Duodenal mucosa (tissue), 2 donors: ENCODE data around the gene ERLEC1.
A peak's percentile ranks its signal among the peaks of the same experiment; 100 is the strongest.

Experiments used
- H3K27ac ChIP-seq: one replicate; pipeline ENCODE4 v1.7.0; 2013; ENCODE audit warnings: low read depth, low read length
- H3K27me3 ChIP-seq, 2 donors: one replicate each; pipeline ENCODE4 v1.7.0; 2013; ENCODE audit warnings: low read length in 2 of 2, control low read depth in 1 of 2; ENCODE audit not compliant: insufficient read depth in 2 of 2, control insufficient read depth in 1 of 2
- H3K36me3 ChIP-seq, 2 donors: one replicate each; pipeline ENCODE4 v1.7.0; 2013; ENCODE audit warnings: low read length in 2 of 2, control low read depth in 1 of 2; ENCODE audit not compliant: insufficient read depth in 2 of 2, control insufficient read depth in 1 of 2
- H3K4me1 ChIP-seq, 2 donors: one replicate each; pipeline ENCODE4 v1.7.0; 2013; ENCODE audit warnings: low read length in 2 of 2, control low read depth in 1 of 2; ENCODE audit not compliant: insufficient read depth in 2 of 2, control insufficient read depth in 1 of 2
- H3K4me3 ChIP-seq, 2 donors: one replicate each; pipeline ENCODE4 v1.7.0; 2013; ENCODE audit warnings: low read length in 2 of 2, low read depth in 1 of 2
- H3K9ac ChIP-seq, 2 donors: one replicate each; pipeline ENCODE4 v1.7.0; 2013; ENCODE audit warnings: low read length in 2 of 2, low read depth in 1 of 2
- H3K9me3 ChIP-seq, 2 donors: one replicate each; pipeline ENCODE4 v1.7.0; 2013; ENCODE audit warnings: low read length in 2 of 2, control low read depth in 1 of 2; ENCODE audit not compliant: control insufficient read depth in 1 of 2

The ERLEC1 gene

GRCh38 chr2:53852532-53852931 is 65.7 kb downstream of the ERLEC1 start:
- no peaks in the 10 kb centered on the region for H3K27me3 ChIP-seq
- peaks cover 0 to 5% of the 10 kb centered on the region in 2 donors for H3K4me1 ChIP-seq
- H3K36me3 ChIP-seq, result peaks cover 9 to 12% of the 10 kb centered on the region in 2 donors
- H3K9me3 ChIP-seq, result no peaks in the 10 kb centered on the region
- no peak overlapping the region for H3K27ac ChIP-seq
- H3K4me3 ChIP-seq, result no peak overlapping the region
- H3K9ac ChIP-seq, result no peak overlapping the region

- Histone ChIP-seq H3K9me3 (no peaks in the 10 kb centered on the region), H3K4me1 (no peaks in the 10 kb centered on the region), H3K36me3 (peaks cover 8 to 9% of the 10 kb centered on the region in 2 donors), H3K9ac (no peak overlapping the region), H3K4me3 (no peak overlapping the region), H3K27me3 (no peaks in the 10 kb centered on the region), H3K27ac (no peak overlapping the region)
These were observed 67.8 kb downstream of the ERLEC1 start for GRCh38 chr2:53854678-53855077.

GRCh38 chr2:53856272-53856671 is 69.4 kb downstream of the ERLEC1 start:
- no peak overlapping the region for H3K9ac ChIP-seq
- H3K4me3 ChIP-seq, result no peak overlapping the region
- H3K27me3 ChIP-seq, result no peaks in the 10 kb centered on the region
- H3K9me3 ChIP-seq, result no peaks in the 10 kb centered on the region
- peaks cover 8 to 9% of the 10 kb centered on the region in 2 donors for H3K36me3 ChIP-seq
- no peaks in the 10 kb centered on the region for H3K4me1 ChIP-seq
- H3K27ac ChIP-seq, result no peak overlapping the region

DNA sequence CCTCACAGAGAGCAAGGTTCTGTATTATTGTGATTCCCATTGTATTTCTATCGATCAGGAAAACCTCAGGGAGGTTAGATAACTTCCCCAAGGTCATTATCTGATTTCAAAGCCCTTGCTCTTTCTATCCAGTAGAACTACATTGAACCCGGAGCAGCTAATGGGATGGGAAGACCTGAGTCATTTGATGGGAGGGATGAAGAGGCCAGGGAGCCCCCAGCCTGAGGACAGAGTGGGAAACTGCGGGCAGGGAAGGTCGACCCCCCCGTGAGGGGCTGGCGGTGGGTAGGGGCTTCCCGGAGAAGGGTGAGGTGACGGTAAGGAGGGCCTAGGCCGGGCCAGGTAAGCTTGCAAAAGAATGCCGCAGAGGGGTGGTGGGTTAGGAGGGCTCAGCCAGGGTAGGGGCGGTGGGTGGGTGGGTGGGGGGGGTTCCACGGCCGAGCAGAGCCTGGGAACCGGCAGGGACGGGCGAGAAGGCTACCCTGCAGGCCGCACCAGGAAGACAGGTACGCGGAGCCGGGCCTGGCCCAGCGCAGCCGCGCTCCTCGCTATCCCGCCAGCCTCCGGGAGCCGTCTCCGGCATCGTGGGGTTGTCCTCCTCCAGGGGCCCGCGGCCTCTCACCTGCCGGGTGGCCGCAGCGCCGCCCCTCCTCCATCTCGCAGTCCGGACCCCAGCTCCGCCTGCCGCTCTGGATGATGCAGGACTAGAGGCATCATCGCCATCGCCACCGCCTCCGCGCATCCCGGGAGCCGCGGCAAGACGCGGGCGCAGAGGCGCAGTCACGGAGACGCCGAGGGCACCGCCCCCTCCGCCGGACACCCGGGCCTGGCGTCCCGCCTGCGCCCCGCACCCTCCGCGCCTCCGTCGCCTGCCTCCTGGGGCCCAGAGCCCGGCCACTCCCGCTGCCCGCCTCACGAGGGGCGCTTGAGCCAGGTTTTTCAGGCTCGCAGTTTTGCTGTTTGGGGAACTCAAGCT is 72.7 kb downstream of the ERLEC1 start, which contains the start of gene GPR75:
Gene GPR75, minus strand, starts transcription at position 762 of the 976 bp plus-strand sequence. CDS start 5,211 bp downstream, outside the sequence.
- H3K27me3 ChIP-seq, result no peaks in the 10 kb centered on the region

GRCh38 chr2:53861824-53862223 is 75.0 kb downstream of the ERLEC1 start:
- Histone ChIP-seq H3K9me3 (no peaks in the 10 kb centered on the region), H3K27me3 (no peaks in the 10 kb centered on the region), H3K27ac (no peak overlapping the region), H3K4me3 (no peak overlapping the region), H3K4me1 (no peaks in the 10 kb centered on the region), H3K36me3 (peaks cover 10 to 27% of the 10 kb centered on the region in 2 donors), H3K9ac (no peak overlapping the region)

More for the DNA sequence above, 72.7 kb downstream of the ERLEC1 start, which contains the start of gene GPR75:
- Histone ChIP-seq H3K9me3 (no peaks in the 10 kb centered on the region), H3K4me3 (peak within 1 kb of the TSS; percentile 40 to 51), H3K27ac (no peak within 1 kb of the TSS), H3K9ac (no peak within 1 kb of the TSS), H3K36me3 (peaks cover 5% of the 10 kb centered on the region in 2 donors), H3K4me1 (no peaks in the 10 kb centered on the region)

DNA sequence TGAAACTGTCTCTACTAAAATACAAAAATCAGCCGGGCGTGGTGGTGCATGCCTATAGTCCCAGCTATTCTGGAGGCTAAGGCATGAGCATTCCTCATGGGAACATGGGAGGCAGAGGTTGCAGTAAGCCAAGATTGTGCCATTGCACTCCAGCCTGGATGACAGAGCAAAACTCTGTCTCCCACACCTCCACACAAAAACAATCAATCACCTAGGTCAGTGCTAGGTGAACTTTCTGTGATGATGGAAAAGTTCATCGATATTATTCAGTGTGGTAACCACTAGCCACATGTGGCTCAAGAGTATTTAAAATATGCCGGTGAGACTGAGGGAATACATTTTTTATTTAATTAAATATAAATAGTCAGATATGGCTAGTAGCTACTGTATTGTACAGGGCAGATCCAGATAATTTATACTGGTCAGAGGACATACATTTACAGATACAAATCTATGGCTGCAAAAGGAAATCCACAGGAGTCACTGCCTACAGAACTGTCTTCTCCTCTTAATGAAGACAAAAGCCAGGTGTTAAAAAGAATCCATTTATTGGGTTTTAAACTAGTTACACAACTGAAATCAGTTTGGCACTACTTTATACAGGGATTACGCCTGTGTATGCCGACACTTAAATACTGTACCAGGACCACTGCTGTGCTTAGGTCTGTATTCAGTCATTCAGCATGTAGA is 76.8 kb downstream of the ERLEC1 start:
- H3K36me3 ChIP-seq, result peaks cover 17 to 36% of the 10 kb centered on the region in 2 donors

DNA sequence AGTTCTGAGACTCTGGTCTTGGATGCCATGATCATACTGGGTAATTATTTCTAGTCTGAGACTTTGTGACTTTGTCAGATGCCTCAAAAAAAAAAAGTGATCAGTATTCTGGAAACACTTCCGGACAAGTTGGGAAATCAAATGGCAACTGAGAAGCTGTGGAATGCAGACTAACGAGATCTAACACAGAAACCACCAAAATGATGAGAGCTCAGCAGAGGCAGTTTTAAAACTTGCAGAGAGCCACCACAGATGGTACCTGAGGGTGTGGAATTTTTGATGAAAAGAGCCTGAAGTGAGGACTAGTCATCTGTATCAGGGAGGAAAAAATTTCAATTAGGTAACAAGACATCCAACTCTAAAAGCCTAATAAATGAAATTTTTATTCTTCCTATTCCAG is 78.4 kb downstream of the ERLEC1 start:
- Histone ChIP-seq H3K9ac (no peak overlapping the region), H3K9me3 (no peaks in the 10 kb centered on the region), H3K27ac (no peak overlapping the region), H3K36me3 (peaks cover 17 to 40% of the 10 kb centered on the region in 2 donors), H3K4me3 (no peak overlapping the region), H3K4me1 (no peaks in the 10 kb centered on the region), H3K27me3 (no peaks in the 10 kb centered on the region)

More for the DNA sequence above, 76.8 kb downstream of the ERLEC1 start:
- Histone ChIP-seq H3K9me3 (no peaks in the 10 kb centered on the region), H3K27me3 (no peaks in the 10 kb centered on the region), H3K4me1 (no peaks in the 10 kb centered on the region), H3K4me3 (no peak overlapping the region), H3K27ac (no peak overlapping the region), H3K9ac (no peak overlapping the region)

DNA sequence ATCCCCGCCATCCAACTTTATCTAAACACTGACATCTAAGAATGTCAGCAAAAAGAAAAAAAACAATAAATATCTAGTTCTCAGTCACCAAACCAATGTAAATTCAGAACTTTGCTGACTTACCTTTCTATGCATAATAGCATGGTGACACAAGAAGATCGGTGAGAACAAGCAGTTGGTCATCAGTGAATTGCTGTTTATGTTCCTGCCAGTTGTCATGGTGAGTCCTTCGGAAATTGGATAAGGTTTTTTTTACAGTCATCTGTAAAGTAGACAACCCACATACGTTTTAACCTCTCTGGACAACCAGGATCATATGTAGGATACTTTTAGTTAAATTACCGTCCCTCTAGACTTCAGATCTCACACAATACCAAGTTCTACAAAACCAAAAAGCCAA is 79.1 kb downstream of the ERLEC1 start:
- Histone ChIP-seq H3K9me3 (no peaks in the 10 kb centered on the region), H3K36me3 (peaks cover 17 to 41% of the 10 kb centered on the region in 2 donors), H3K4me1 (no peaks in the 10 kb centered on the region), H3K27ac (no peak overlapping the region), H3K27me3 (no peaks in the 10 kb centered on the region), H3K4me3 (no peak overlapping the region), H3K9ac (no peak overlapping the region)

GRCh38 chr2:53867169-53867568 is 80.3 kb downstream of the ERLEC1 start:
- Histone ChIP-seq H3K36me3 (peaks cover 17 to 43% of the 10 kb centered on the region in 2 donors), H3K9me3 (no peaks in the 10 kb centered on the region), H3K27ac (no peak overlapping the region), H3K4me1 (no peaks in the 10 kb centered on the region), H3K27me3 (no peaks in the 10 kb centered on the region), H3K4me3 (no peak overlapping the region), H3K9ac (no peak overlapping the region)

- H3K36me3 ChIP-seq, result peaks cover 17 to 43% of the 10 kb centered on the region in 2 donors
These were observed 80.9 kb downstream of the ERLEC1 start for GRCh38 chr2:53867773-53868172.

More at GRCh38 chr2:53867773-53868172, 80.9 kb downstream of the ERLEC1 start:
- Histone ChIP-seq H3K9ac (no peak overlapping the region), H3K4me1 (no peaks in the 10 kb centered on the region), H3K4me3 (no peak overlapping the region), H3K9me3 (no peaks in the 10 kb centered on the region), H3K27ac (no peak overlapping the region), H3K27me3 (no peaks in the 10 kb centered on the region)
